GM21528 (cell line): ENCODE results near the gene LHX6.

Experiments
- ATAC-seq: cut with Tn5 transposase; IDR thresholded peaks from one replicate; pipeline ENCODE4 v1.9.1; 2021; ENCODE audit warnings: mild to moderate bottlenecking, moderate library complexity; ENCODE audit not compliant: unreplicated experiment, low FRiP score

The LHX6 gene

GRCh38 chr9:122193651-122194050 lies 35.1 kb downstream of the LHX6 start:
- ATAC-seq: no peak

- no peak for ATAC-seq
These were observed 35.7 kb downstream of the LHX6 start for GRCh38 chr9:122192914-122193525.

- ATAC-seq: no peak
These were observed 36.4 kb downstream of the LHX6 start for GRCh38 chr9:122192261-122192875.

- ATAC-seq: no peak
These were observed 37.2 kb downstream of the LHX6 start for GRCh38 chr9:122191584-122191983.

- ATAC-seq: no peak
These were observed 38.0 kb downstream of the LHX6 start for GRCh38 chr9:122190597-122191381.

- ATAC-seq: no peak
These were observed 40.4 kb downstream of the LHX6 start for GRCh38 chr9:122188369-122188768.

GRCh38 chr9:122186777-122187470 lies 41.8 kb downstream of the LHX6 start:
- no peak for ATAC-seq

- ATAC-seq: no peak
These were observed 42.5 kb downstream of the LHX6 start for GRCh38 chr9:122186301-122186700.

- ATAC-seq: no peak
These were observed 44.2 kb downstream of the LHX6 start for GRCh38 chr9:122184551-122184950.

- ATAC-seq: no peak
These were observed 45.3 kb downstream of the LHX6 start for GRCh38 chr9:122183501-122183900.

GRCh38 chr9:122180633-122181032 lies 48.1 kb downstream of the LHX6 start:
- ATAC-seq: no peak

GRCh38 chr9:122179690-122180074 lies 49.1 kb downstream of the LHX6 start:
- ATAC-seq: no peak

GRCh38 chr9:122179054-122179689 lies 49.6 kb downstream of the LHX6 start:
- no peak for ATAC-seq

GRCh38 chr9:122176916-122177315 lies 51.8 kb downstream of the LHX6 start:
- no peak for ATAC-seq

GRCh38 chr9:122173670-122174069 lies 55.1 kb downstream of the LHX6 start:
- ATAC-seq: no peak

GRCh38 chr9:122172131-122172530 lies 56.6 kb downstream of the LHX6 start:
- no peak for ATAC-seq

- no peak for ATAC-seq
These were observed 60.4 kb downstream of the LHX6 start for GRCh38 chr9:122168356-122168755.

- no peak for ATAC-seq
These were observed 64.5 kb downstream of the LHX6 start for GRCh38 chr9:122164286-122164685.

GRCh38 chr9:122162415-122162814 lies 66.3 kb downstream of the LHX6 start:
- ATAC-seq: no peak

GRCh38 chr9:122159925-122160246 lies 68.9 kb downstream of the LHX6 start:
- no peak for ATAC-seq
